ENCODE data around the gene SDF4.

Gene SDF4

DNA sequence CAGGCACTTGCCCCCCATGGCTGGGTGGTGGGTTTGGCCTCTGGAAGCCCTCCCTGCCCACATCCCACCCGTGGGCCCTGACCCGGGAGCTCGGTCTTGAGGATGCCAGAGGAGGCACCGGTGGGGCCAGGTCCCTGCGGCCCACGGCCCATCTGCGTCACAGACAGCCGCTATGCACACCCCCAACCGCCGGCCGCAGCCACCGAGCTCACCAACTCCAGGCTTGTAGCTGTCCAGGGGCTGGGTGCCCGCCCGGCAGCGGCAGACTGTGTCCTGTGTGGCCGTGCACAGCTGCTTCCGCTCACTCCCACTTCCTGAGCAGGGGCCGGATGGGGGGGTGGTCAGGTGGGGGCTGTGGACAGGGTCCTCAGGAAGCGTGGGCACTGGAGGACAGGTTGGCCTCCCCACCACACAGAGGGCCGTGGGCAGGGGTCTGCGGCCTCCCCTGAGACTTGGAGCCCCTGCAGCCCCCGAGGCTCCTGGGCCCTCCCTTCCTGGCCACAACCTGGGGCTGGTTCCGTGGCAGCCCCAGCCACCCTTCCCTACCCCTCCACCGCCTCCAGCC, 18.9 kb downstream of the SDF4 start:
- DNase-seq (ENCODE audit: low read depth, low spot score): no peak

DNA sequence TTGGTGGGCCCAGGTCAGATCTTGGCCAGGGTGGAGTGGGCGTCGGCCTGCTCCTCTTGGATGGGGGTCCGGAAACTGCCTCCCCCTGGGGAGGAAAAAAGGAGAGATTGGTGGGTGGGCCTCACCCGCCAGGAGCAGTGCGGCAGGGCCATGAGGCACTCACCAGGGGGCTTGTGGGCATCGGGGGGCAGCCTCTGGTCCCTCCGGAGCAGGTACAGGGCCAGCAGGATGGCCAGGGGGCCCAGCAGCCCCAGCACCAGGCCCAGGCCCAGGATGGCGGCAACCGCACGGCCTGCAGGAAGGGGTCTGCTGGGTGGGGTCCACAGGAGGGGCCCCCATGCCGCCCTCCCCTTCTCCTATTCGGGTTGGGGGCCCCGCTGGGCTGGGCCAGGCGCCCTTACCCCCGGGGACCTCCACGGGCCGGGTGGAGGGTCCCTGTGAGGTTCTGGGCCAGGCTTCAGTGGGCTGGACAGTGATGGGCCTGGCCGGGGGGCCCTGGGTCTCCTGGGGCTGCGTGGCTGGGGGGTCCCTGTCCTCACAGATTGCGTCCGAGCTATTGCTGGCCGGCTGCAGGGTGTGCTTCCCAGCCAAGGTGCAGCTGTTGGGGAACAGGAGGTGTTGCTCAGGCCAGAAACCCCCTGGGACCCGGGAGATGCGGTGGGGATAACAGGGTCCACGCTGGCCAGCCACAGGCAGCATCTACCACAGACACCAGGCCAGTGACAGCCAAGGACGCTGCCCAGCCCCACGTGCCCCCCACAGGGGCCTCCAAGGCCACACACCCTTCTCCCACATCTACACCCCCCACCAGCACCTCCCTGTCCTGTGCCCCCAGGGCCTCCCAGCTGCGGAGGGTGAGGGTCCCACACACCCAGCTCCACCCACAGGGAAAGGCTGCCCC, 20.0 kb downstream of the SDF4 start:
- no peak for DNase-seq (ENCODE audit: low read depth, low spot score)

DNA sequence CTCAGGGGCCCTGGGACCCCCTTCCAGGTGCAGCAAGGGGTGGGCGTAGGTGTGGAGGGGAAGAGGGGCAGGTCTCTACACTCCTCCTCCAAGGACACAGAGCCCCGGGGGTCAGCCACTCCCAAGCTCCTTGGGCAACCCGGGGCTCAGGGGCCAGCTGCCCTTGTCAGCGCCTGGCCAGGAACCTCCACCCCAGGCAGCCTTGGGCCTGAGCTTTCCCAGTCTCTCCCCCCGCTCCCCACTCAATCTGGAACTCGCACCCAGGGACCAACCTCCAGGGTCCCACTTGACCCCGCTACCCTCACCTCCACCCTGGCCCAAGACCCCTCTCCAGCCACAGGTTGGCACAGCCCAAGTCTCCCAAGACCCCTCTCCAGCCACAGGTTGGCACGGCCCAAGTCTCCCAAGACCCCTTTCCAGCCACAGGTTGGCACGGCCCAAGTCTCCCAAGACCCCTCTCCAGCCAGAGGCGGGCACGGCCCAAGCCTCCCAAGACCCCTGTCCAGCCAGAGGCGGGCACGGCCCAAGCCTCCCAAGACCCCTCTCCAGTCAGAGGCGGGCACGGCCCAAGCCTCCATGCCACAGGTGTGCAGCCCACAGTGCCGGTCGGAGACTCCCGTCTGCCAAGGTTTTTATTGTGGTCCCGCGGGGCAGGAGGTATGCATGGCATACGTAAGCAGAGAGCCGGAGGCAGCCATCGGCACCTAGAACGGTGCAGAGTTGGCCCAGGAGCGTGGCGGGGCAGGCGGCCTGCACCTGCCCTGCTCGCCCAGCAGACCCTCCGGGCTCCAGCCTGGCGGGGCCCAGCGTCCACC, 20.9 kb downstream of the SDF4 start:
- no peak for DNase-seq (ENCODE audit: low read depth, low spot score)

DNA sequence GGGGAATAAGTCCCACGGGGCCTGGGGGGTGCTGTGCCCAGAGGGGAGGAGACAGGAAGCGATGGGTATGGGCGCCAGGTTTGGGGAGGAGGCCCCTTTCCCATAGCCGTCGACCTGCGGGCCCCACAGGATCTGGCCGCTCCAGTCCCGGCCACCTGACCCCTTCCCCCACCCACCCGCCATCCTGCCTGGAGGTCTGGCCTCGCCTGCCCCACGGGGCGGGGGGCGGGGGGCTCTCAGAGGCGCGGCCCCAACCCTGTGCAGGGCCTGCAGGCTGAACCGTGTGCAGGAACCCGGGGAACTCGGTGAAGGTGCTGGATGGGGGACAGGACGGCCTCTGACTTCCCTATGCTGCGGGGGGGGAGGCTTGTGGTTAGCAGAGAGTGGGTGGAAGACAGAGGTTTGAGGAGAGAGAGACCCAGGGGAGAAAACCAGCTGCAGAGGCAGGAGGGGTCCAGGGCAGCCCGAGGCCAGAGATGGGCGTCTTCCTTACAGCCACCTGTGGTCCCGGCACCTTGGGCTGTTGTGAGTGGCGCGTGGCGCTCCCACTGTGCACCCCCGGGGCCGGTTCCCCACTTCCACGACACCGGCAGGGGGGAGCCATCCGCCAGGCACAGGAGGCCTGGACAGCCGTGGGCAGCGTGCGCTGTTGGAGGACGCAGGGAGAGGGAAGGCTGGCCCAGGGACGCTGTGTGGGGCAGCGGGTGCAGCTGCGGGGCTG, 22.9 kb downstream of the SDF4 start:
- no peak for DNase-seq (ENCODE audit: low read depth, low spot score)

DNA sequence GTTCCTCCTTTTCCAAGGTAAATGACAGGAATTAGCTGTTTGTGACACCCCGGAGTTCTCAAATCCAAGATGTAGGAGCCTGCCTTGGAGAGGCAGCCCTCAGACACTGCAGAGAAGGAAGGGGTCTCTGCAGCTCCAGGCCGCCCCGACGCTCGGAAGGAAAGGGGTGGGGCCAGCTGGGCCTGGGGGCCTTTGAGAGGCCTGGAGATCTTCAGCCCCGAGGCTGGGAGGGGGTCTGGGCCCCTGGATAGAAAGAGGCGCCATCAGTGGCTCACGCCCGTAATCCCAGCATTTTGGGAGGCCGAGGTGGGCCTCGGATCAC, 24.3 kb downstream of the SDF4 start:
- no peak for DNase-seq (ENCODE audit: low read depth, low spot score)

DNA sequence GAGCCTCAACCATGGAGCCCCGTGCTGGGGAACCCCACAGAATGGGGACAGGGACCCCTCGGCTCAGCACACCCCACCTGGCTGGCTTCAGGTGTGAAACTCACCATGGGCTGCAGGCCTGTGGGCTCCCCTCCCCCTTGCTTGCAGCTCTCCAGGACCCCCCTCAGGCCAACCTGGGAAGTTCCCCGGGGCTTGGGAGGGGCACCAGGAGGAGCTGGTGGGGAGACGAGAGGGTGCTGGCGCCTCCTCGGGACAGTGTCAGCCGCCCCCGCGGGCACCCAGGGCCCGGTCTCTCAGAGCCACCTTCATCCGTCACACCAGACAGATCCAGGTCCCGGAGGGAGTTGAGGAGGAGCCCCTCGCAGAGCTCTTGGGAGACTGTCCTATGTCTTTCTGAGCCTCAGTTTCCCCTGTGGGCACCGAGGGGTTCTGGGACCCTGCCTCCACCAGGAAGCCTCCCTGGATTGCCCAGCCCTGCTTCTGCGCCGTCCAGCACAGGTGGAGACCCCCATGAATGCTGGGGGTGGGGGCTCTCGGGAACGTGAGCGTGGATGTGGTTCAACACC, 24.8 kb downstream of the SDF4 start:
- no peak for DNase-seq (ENCODE audit: low read depth, low spot score)

DNA sequence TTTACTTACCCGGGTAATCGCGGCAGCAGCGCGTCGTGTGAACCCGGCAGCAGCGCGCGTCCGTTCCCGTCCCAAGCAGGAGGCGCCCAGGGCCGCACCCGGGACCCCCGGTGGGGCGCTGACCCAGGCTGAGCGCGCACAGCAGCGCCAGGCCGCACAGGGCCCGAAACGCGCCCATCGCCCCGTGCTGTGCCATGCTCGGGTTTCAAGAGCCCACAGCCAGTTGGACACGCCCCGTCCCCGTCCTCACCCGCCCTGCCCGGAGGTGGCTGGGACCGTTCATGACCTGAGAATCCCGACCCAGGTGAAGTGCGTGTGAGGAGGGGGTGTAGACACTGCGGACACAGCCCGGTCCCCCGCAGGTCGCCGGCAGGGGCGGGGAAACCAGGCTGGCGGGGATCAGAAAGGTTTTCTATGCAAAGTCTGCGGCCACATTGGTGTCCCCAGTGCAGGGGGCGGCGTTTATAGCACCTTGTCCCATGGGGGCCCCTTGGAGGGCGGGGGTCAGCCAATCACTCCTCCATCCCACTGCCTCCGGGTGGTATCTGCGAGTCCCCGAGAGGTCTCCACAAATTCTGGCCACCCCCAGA, 25.3 kb downstream of the SDF4 start, which contains the start of gene TNFRSF18:
TNFRSF18 (minus strand) TSS at position 217 of the 590 bp plus-strand sequence; CDS start at position 196, 21 bp downstream.
- no peak for DNase-seq (ENCODE audit: low read depth, low spot score)

DNA sequence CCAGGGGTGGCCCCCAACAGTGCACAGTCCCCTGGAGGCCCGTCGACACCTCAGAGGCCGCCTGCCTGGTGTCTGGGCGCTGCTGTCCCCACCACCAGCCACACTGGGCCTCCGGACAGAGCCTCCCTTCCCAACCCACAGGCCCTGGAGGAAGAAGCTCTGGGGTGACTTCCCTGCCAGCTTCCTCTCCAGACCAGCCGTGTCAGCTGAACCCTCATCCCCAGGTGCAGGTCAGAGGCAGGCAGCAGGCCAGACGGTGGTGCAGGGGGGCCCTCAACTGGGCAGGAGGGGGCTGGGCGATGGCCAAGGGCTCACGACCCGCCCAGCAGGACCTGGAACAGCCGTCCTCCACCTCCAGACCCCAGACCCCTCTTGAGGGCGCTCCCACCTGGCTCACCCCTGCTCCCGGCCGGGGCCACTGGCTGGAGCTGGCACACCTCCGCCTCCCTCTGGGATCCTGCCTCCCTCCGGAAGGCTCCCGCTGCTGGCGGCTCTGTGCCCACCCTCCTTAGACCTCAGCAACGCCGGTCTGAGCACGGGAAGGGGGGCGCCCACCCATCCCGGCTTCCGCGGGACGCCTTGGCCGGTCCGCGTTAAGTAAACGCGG, 25.9 kb downstream of the SDF4 start:
- no peak for DNase-seq (ENCODE audit: low read depth, low spot score)

DNA sequence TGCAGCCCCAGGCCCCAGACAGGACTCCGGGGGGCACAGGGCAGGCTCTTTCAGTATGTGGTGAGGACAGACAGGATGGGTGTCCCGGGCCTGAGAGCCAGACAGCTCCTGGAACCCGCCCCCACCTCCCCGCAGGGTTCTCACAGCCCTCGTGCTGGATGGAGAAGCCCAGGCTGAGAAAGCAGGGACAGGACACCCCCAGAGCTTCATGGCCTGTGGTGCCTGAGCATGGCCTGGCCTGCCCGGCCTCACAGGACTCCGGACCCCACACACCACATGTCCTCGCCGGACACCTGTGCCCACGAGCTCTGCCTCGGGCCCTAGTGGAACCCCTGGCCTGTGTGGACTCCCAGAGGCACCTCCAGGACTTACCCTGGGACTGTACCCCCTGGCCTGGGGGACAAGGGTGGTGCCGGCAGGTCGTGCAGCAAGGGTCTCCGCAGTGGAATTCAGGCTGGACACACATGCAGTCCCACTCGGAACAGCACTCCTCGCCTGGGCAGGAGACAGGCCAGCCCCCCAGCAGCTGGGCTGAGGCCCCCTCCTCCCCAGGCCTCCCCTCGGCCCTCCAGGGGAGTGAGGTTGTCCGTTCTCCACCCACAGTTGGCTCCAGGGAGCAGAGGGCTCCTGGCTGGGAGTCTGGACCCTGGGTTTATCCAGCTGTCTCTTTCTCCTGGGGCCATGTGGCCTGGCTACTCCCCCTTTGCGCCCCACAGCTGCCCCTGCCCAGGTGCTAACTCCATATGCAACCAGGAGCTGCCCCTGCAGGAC, 26.6 kb downstream of the SDF4 start:
- DNase-seq (ENCODE audit: low read depth, low spot score): no peak

DNA sequence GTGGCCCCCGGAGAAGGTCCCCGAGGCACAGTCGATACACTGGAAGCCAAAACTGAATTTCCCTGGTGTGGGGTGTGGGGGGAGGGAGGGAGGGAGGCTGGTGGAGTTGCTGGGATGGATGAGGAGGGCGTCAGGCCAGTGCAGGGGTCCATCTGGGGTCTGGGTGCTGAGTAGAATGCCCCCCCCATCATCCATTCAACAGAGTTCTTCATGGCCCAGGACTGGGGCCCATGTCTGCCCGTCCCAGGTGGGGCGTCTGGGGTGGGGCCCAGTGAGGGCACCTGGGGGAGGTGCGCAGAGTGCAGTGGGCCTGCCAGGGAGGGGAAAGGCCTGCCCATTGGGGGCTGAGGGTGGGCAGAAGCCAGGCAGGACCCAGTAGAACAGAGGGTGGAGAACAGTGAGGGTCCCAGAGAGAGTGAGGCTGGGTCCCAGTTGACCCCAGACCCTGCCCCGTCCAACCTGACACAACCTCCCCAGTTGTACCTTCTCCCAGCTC, 27.3 kb downstream of the SDF4 start:
- DNase-seq (ENCODE audit: low read depth, low spot score): no peak

DNA sequence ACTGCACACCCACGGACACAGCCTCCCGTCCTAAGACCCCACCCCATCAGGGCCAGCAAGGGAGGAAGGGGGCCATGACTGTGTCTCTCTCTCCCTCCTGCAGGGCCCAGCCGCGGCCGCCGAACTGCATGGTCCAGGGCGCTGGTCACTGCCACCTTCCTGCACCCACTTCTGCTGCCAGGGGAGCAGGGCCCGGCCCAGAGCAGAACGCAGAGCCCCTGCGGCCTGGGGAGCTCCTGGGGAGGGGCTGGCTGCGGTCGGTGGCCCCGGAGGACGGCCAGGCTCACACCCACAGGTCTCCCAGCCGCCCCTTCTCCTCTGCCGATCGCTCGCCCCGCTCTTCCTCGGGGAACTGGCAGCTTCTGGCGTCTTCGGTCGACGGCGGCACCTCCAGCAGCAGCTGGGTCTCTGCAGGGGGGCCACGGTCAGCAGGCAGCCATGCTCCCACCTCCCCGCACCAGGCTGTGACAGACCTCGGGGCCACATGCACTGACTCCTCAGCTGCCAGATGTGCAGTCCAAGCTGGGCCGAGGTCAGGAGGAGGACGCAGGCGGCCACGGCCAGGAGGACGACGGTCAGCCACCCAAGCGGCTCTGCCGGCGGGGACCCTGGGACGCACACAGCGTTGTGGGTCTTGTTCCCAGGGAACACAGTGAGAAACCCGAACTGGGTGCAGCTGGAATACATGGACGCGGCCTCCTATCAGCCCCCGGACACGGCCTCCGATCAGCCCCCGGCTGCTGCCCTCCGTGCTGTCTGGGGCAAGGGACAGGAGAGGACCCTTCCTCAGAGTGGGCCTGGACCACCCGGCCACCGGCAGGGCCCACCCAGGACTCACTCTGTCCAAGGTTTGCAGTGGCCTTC, 28.0 kb downstream of the SDF4 start:
- no peak for DNase-seq (ENCODE audit: low read depth, low spot score)

DNA sequence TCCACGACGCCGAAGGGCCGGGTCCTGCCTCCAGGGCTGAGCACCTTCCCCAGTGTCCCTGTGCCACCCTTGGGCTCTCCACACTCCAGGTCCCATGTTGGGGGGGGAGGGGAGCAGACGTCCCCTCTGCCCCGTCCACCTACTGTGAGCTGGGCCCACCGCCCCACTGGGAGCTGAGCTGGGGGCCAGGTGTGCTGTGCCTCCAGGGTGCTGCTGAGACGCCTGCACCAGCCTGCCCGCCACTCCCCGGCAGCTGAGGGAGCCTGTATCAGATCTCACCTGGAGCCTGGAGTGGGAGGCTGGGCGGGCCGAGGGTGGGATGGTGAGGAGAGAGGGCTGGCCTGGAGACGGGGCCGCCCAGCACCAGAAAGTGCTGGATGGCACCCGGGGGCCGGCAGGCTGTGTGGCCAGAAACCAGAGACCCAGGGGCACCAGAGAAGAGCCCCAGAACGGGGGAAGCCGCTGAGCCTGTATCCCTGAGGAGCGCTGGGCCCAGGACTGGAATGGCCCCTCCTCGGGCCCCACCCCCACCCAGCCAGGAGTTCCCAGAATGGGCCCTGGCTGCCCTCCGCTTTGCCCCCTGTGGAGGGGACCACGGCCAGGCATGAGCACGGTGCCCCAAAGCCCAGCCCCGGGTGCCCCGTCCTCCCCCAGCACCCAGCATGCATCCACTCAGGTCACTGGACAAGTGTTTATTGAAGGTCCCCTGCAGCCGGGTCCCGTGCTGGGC, 28.8 kb downstream of the SDF4 start:
- DNase-seq (ENCODE audit: low read depth, low spot score): no peak

DNA sequence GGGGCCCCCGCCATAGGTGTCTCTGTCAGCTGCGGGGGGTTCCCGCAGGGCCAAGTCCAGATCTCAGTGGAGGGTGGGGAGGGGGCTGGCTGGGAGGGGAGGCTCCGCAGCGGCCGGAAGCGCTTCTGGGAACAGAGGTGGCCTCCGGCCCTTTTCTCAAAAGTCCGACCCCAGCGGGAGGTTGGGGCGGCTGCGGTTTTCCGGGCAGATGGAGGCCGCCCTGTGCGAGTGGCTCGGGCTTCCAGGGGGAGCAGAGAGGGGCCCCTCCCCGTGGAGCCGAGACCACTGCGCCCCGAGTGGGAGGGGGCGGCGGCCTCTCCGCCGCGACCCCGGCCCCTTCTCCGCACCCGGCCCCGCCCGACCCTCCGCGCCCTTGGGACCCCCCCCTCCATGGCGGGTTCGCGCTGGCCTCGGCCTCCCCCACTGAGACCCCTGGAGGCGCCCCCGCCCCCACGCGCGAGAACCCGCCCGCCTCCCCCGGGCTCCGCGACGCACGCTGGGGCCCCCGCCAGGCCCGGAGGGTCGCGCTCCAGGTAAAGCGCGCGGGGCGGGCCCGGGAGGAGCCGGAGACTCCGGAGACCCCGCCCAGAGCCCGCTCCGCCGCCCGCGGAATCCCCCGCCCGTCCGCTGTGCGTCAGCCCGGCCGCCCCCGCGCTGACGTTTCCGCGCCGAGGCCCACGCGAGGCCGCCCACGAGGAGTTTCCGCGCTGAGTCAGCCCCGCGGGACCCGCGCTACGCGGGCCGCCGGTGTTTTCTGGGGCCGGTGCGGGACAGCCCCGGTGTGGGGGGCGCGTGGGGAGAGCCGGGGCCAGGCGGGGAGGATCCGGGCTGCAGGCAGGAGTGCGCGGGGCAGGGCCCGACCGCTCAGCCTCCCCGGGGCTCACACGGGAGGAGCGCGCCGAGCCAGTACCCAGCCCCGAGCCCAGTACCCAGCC, 30.7 kb downstream of the SDF4 start:
- no peak for DNase-seq (ENCODE audit: low read depth, low spot score)

DNA sequence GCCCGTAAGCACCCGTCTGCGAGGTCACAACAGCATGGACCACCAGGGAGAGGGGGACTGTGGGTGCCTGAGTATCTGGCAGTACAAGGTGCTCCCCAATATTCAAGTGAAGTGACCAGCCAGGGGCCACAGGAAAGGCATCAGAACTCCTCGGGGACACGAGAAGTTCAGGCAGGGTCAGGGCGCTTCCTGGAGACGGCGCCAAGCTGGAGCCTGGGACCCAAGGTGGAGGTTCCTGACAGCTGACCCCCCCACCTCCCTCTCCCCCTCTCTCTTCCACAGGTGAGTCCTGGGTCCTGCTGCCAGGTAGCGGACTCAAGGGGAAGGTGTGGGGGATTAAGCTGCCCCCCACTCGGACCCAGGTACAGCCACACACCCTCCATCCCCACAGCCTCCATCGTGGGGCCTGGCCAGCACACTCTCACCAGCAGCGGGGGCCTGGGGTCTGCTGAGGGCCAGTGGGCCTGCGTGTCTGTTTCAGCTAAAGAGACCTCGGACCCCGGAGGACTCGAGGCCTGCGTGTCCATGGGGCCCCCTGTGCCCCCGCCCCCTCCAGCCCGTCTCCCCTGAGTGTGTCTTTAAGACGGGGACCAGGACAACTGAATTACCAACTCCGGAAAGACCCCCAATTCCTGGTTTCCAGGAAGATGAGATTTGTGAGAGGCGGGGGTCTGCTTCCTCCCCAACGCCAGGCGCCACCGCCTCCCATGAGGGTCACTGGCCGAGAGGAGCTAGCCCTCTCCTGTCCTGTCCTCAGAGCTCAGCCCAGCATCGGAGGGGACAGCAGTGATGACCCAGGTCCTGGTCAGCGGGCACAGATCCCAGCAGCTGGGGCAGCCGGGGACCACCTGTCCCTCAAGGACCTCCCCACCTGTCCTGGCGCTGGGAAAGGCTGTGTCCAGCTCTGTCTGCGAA, 31.6 kb downstream of the SDF4 start:
- DNase-seq (ENCODE audit: low read depth, low spot score): no peak

DNA sequence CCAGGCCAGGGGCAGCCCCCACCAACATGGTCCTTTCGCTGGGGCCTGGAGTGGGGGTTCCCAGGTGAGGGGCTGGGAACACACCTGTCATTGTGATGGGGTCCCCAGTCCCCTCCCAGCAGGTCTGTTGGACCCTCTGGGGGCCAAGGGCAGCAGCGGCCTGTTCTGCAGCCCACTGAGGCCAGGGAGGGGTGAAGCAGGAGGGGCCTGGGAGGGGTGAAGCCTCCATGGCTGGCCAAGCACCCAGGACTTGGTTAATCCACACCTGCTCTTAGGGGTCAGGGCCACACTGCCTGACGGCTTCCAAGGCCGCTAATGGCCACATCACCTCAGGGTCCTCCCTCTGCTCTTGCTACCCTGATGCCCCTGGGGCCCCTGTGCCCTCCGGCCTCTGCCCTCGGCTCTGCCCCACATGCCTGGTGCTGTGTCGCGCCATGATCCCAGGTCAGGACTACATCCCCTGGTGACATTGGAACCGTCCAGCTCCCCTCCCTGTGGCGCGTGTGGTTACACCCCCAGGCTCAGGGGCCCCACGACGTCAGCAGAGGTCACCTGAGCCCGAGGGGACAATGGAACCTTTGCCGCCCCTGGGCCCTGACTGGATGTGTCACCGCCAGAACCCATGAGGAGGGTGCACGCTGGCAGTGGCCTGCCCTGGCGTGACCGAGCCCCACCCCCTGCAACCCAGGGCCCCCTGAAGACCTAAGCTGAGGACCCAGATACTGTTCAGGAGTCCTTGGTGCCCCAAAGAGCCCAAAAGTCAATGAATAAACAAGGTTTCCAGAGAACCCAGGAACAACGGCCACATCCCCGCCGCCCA, 32.5 kb downstream of the SDF4 start:
- DNase-seq (ENCODE audit: low read depth, low spot score): no peak

All from smooth muscle cell of the brain vasculature (primary cell).